Subcutaneous adipose tissue (tissue), 4 donors: ENCODE data around the gene C1S. TPM values are rescaled to one million over a fixed set of nuclear protein-coding genes. Genes with fewer than 3 reads are reported as not detected.

ENCODE experiments used
- total RNA-seq, 4 donors: library from RNA; depleted of rRNA; stranded (reverse); fragments of >200 nt; gene quantifications; one replicate each; pipeline ENCODE4 v1.1.0, GENCODE V29; 2016
- TF ChIP-seq, protein P1 (sequence below): fragments of 450-650 bp; IDR thresholded peaks from one replicate; pipeline ENCODE4 v1.5.1; 2016; ENCODE audit warnings: low read depth, mild to moderate bottlenecking, control low read depth, antibody characterized with exemption, moderate library complexity

C1S gene
- total RNA-seq = 100 to 1,000 TPM; 328 to 926 (median 676) TPM

DNA sequence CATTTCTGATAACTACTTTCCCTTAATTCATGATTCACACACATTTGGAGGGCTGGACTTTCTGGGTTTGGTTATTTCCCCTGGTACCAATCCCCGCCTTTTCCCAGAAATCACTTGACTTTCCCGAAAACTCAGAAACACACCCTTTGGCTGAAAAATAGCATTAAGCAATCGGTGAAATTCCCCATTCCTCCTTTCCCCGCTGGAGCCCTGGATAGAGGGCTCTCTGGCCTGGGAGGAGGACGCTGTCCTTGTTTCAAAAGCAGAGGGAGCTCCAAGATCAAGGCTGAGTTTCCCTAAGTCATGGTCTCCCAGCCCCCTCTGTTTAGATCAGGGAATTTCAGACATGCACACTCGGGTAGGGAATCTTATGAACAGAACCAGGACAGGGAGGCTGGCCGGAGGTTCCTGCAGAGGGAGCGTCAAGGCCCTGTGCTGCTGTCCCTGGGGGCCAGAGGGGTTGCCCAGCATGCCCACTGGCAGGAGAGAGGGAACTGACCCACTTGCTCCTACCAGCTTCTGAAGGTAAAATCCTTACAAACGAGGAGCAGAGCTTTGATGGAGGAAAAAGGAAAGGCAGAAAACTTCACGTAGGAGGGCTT lies at the start of gene C1S:
Gene C1S, plus strand, starts transcription at position 366 of the 602 bp plus-strand sequence. CDS start 1,195 bp downstream, outside the sequence.
- TF ChIP-seq, protein P1, sequence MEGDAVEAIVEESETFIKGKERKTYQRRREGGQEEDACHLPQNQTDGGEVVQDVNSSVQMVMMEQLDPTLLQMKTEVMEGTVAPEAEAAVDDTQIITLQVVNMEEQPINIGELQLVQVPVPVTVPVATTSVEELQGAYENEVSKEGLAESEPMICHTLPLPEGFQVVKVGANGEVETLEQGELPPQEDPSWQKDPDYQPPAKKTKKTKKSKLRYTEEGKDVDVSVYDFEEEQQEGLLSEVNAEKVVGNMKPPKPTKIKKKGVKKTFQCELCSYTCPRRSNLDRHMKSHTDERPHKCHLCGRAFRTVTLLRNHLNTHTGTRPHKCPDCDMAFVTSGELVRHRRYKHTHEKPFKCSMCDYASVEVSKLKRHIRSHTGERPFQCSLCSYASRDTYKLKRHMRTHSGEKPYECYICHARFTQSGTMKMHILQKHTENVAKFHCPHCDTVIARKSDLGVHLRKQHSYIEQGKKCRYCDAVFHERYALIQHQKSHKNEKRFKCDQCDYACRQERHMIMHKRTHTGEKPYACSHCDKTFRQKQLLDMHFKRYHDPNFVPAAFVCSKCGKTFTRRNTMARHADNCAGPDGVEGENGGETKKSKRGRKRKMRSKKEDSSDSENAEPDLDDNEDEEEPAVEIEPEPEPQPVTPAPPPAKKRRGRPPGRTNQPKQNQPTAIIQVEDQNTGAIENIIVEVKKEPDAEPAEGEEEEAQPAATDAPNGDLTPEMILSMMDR = no peak

DNA sequence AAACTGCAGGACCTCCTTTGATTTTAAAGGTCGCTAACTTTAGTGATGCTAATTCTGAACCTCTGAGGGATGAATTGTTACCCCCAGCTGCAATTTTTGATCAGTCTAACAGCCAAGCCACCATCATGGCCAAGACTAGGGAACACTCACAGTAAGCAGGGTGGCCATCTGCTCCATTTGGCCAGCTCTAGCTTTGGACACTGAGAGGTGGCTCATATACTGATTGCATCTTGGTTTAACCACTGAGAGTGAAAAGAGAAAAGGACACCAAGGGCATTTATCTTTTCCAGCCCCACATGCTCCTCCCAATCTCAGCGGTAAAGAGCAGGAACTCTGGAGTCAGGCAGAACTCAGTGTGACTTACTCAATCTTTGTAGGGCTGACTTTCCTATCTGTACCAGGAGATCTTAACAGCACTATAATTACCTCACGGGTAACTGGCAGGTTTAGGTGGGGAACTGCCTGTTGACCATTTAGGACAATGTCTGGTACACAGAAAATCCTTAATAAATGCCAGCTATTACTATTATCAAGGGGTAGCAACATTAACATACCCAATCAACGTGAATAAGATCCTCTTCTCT lies 48.4 kb upstream of the C1S start:
- TF ChIP-seq, protein P1 = no peak

DNA sequence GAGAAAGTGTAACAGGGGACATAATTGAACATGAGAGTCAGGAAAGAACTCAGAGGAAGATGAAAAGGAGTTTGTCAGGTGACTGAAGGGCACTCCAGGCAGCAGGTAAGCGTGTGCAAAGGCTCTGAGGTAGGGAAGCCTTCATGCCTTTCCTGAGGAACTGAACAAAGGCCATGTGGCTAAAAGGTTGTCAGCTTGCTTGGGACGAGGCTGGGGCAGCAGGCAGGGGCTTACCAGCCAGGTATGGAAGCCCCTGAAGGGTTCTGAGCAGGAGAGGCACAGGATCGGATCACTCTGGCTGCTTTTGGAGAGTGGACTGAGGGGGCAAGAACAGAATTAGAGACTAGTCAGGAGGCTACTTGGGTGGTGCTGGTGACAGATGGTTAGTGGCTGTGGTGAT lies 47.4 kb upstream of the C1S start:
- TF ChIP-seq, protein P1 = no peak

DNA sequence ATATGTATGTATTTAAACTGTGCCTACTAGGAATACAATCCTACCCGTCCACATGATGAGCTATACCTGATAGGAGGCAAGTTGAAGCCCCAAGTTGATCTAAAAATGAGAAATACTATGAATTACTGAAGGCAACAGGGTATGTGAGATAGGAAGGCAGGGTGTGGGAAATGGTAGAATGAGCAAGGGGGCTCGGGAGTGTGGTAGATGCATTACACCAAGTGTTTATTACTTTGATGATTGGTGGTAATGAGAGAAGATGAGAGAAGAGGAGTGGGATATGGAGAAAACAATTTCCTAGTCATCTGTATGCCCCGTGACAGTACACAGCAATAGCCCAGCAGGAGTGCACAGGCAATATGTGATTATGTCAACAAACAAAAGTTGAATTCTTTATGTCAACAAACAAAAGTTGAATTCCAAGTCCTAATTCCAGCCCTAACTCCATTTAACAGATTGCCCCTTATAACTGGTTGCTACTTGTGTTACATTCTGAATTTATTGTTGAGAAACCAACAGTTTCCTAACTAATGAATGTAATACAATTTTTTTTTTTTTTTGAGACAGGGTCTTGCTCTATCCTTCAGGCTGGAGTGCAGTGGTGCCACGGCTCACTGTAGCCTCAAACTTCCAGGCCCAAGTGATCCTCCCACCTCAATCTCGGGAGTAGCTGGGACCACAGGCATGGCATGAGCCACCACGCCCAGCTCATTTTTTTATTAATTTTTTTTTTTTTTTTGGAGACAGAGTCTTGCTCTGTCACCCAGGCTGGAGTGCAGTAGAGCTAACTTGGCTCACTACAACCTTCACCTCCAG lies 44.8 kb upstream of the C1S start:
- TF ChIP-seq, protein P1 = no peak

DNA sequence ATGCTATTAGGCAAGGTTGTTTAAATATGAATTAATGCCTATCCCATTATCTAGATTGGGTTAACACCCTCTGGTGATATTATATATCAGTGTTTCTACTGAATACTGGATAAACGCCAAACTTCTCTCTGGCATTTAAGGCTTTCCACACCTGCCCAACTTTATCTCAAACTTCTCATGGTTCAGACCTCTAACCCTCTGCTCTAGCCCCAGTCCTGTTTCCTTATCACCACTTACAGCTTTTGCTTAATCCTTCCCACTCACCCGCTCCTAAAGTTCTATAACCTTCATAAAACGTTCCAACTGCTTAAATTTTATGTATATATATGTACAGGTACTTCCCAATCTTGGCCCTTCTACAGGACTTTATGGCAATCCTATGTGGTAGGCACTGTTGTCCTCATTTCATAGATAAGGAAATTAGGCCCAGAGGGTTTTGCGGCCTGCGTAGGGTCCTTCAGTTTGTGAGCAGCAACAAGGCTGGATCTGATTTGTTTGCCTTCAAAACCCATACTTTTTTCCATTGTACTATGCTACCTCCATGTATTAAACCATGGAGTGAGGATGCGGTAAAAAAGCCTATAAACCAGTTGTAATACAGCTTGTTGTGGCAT lies 43.5 kb upstream of the C1S start:
- TF ChIP-seq, protein P1 = no peak

DNA sequence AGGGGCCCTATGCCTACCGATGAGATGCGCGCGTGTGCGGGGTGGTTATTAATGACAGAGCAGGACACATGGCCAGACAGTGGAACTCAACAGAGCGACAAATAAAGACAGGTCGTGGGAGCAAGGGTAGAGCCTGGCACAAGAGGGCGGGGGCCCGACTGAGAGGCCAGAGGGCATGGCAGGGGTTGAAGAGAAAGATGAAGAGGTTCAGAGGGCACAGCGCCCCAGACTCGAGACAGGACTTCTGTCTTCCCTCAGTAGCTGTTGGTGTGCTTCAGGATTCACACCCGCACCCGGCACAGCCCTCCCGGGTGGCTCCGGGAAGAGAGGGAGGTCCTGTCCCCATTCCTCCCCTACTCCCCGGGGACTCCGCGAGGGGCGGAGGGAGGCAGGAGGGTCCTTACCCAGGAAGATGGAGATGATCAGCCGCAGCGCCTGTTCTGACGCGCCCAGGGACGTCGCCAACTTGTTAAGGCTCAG lies 42.6 kb upstream of the C1S start:
- TF ChIP-seq, protein P1 = no peak
